GM12892 (cell line): ENCODE results near the gene DNPEP.

Experiments used
- POLR2A ChIP-seq: IDR thresholded peaks from 2 replicates; pipeline ENCODE4 v1.6.1; 2011; ENCODE audit warnings: low read depth, low read length, control low read depth
- POLR2AphosphoS5 ChIP-seq: IDR thresholded peaks from 2 replicates; pipeline ENCODE4 v1.6.1; 2011; ENCODE audit warnings: low read depth, low read length, control low read depth
- TAF1 ChIP-seq: IDR thresholded peaks from 2 replicates; pipeline ENCODE4 v1.6.1; 2011; ENCODE audit warnings: low read depth, mild to moderate bottlenecking, control low read depth, low read length, borderline replicate concordance

DNA sequence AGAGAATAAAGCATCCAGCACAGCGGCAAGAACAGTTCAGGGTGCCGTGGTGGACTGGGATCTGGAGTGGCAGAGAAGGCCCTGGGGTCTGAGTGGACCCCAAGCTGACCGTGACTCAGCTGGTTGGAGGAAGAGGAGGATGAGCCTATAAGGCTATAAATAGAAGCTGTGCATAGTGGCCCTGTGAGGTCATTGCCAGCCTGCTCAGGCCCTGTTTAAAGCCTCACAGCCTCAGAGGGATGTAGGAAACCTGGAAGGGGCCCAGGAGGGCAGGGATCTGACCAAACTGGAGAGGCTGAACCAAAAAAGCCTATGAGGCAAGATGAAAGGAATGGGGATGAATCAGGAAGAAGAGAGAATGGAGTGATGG lies 19.1 kb upstream of the DNPEP start:
- TF ChIP-seq POLR2A (no peak), POLR2AphosphoS5 (no peak), TAF1 (no peak)
